Neural cell (in vitro differentiated cells): ENCODE measurements around the gene SKP1. TPM values are rescaled to one million over a fixed set of nuclear protein-coding genes. Genes with fewer than 3 reads are reported as not detected.

Experiments
- H2AFZ ChIP-seq: fragments of 200-600, 300-800 bp; sonication (generic), shearing (Covaris generic); 2 replicates; pipeline ENCODE4 v1.6.0; 2014; ENCODE audit warnings: low read depth, mild to moderate bottlenecking, antibody characterized with exemption, low read length, moderate library complexity
- H3F3A ChIP-seq: fragments of 200-600 bp; shearing (Covaris generic); 2 replicates; pipeline ENCODE4 v1.6.1; 2016; ENCODE audit warnings: mild to moderate bottlenecking, moderate library complexity, mixed read lengths, antibody characterized with exemption, low read length; ENCODE audit not compliant: insufficient read depth, poor library complexity, severe bottlenecking
- H3K27ac ChIP-seq: fragments of 200-600, 300-800 bp; sonication (generic), shearing (Covaris generic); 2 replicates; pipeline ENCODE4 v1.5.1; 2014; ENCODE audit warnings: mild to moderate bottlenecking, low read length, moderate library complexity
- H3K27me3 ChIP-seq: fragments of 300-800, 200-600 bp; sonication (generic), shearing (Covaris generic); 2 replicates; pipeline ENCODE4 v1.6.0; 2014; ENCODE audit warnings: mild to moderate bottlenecking, low read depth, low read length, moderate library complexity; ENCODE audit not compliant: insufficient read depth
- H3K36me3 ChIP-seq: fragments of 300-800, 200-600 bp; sonication (generic), shearing (Covaris generic); 2 replicates; pipeline ENCODE4 v1.5.1; 2014; ENCODE audit warnings: mild to moderate bottlenecking, antibody characterized with exemption, low read length, moderate library complexity; ENCODE audit not compliant: insufficient read depth
- H3K4me2 ChIP-seq: fragments of 300-800, 200-600 bp; sonication (generic), shearing (Covaris generic); 2 replicates; pipeline ENCODE4 v1.6.0; 2014; ENCODE audit warnings: mild to moderate bottlenecking, low read length
- H3K4me3 ChIP-seq: fragments of 300-800, 200-600 bp; sonication (generic), shearing (Covaris generic); 2 replicates; pipeline ENCODE4 v1.5.1; 2014; ENCODE audit warnings: mild to moderate bottlenecking, low read length, moderate library complexity
- H3K79me2 ChIP-seq: fragments of 200-600 bp; shearing (Covaris generic); replicated peaks from 2 replicates; pipeline ENCODE4 v1.6.0; 2014; ENCODE audit warnings: mild to moderate bottlenecking, low read length, moderate library complexity; ENCODE audit not compliant: insufficient read depth
- H3K9ac ChIP-seq: fragments of 300-800, 200-600 bp; sonication (generic), shearing (Covaris generic); 2 replicates; pipeline ENCODE4 v1.6.1; 2016; ENCODE audit warnings: mild to moderate bottlenecking, low read length, mixed read lengths
- H3K9me2 ChIP-seq: fragments of 200-600 bp; shearing (Covaris generic); 2 replicates; pipeline ENCODE4 v1.6.1; 2016; ENCODE audit warnings: mild to moderate bottlenecking, low read length, mixed read lengths; ENCODE audit not compliant: insufficient read depth
- H3K9me3 ChIP-seq: fragments of 200-600, 300-800 bp; sonication (generic), shearing (Covaris generic); 2 replicates; pipeline ENCODE4 v1.6.1; 2016; ENCODE audit warnings: mild to moderate bottlenecking, mixed run types, low read length, moderate library complexity, mixed read lengths
- H4K20me1 ChIP-seq: fragments of 200-600 bp; shearing (Covaris generic); 2 replicates; pipeline ENCODE4 v1.6.1; 2016; ENCODE audit warnings: mild to moderate bottlenecking, mixed run types; ENCODE audit not compliant: insufficient read depth
- CTCF ChIP-seq: fragments of 450-650 bp; IDR thresholded peaks from 2 replicates; pipeline ENCODE4 v1.5.1; 2014; ENCODE audit warnings: antibody characterized with exemption, mild to moderate bottlenecking, moderate library complexity; ENCODE audit not compliant: poor library complexity, severe bottlenecking
- EP300 ChIP-seq: fragments of 450-650 bp; conservative IDR thresholded peaks from 2 replicates; pipeline ENCODE4 v1.6.1; 2014; ENCODE audit warnings: antibody characterized with exemption, mild to moderate bottlenecking, moderate library complexity; ENCODE audit not compliant: poor library complexity, severe bottlenecking
- EZH2 ChIP-seq: fragments of 200-600, 300-800 bp; shearing (Covaris generic), sonication (generic); IDR thresholded peaks from 2 replicates; pipeline ENCODE4 v1.6.1; 2014; ENCODE audit warnings: antibody characterized with exemption, low read length, borderline replicate concordance, mild to moderate bottlenecking; ENCODE audit not compliant: insufficient read depth, poor library complexity, severe bottlenecking
- MXI1 ChIP-seq: fragments of 450-650 bp; conservative IDR thresholded peaks from 2 replicates; pipeline ENCODE4 v1.6.1; 2014; ENCODE audit warnings: antibody characterized with exemption, mild to moderate bottlenecking; ENCODE audit not compliant: poor library complexity, severe bottlenecking
- POLR2AphosphoS5 ChIP-seq: IDR thresholded peaks from 2 replicates; pipeline ENCODE4 v1.6.1; 2012
- RAD21 ChIP-seq: fragments of 450-650 bp; conservative IDR thresholded peaks from 2 replicates; pipeline ENCODE4 v1.6.1; 2014; ENCODE audit warnings: antibody characterized with exemption, mild to moderate bottlenecking, moderate library complexity
- REST ChIP-seq: IDR thresholded peaks from 2 replicates; pipeline ENCODE4 v1.6.1; 2012; ENCODE audit warnings: borderline replicate concordance
- SMC3 ChIP-seq: fragments of 450-650 bp; conservative IDR thresholded peaks from 2 replicates; pipeline ENCODE4 v1.6.1; 2014; ENCODE audit warnings: antibody characterized with exemption, mild to moderate bottlenecking, moderate library complexity; ENCODE audit not compliant: poor library complexity
- TAF1 ChIP-seq: IDR thresholded peaks from 2 replicates; pipeline ENCODE4 v1.6.1; 2012; ENCODE audit warnings: low read depth
- polyA plus RNA-seq: library from polyadenylated mRNA; depleted of rRNA; stranded (reverse); fragments of >200 nt; gene quantifications from 2 replicates; pipeline ENCODE4 v1.2.3, GENCODE V29; 2014

The SKP1 gene
- polyA plus RNA-seq, 1 donor from 2014 or later = 1,492 TPM

- Histone ChIP-seq H3K9ac (no peak overlapping the region), H3K36me3 (no peaks in the 10 kb centered on the region), H2AFZ (no peak overlapping the region), H3K9me3 (no peaks in the 10 kb centered on the region), H4K20me1 (no peaks in the 10 kb centered on the region), H3K4me3 (no peak overlapping the region), H3K9me2 (no peaks in the 10 kb centered on the region), H3K79me2 (no peaks in the 10 kb centered on the region), H3K27ac (no peak overlapping the region), H3K4me2 (no peak overlapping the region), H3F3A (no peaks in the 10 kb centered on the region), H3K27me3 (no peaks in the 10 kb centered on the region)
- TF ChIP-seq POLR2AphosphoS5 (no peak), REST (no peak), MXI1 (no peak), CTCF (no peak), EP300 (no peak), SMC3 (no peak), EZH2 (no peak), TAF1 (no peak), RAD21 (no peak)
These were observed 45.0 kb downstream of the SKP1 start for GRCh38 chr5:134131578-134132350.

GRCh38 chr5:134131165-134131564 is 45.6 kb downstream of the SKP1 start:
- Histone ChIP-seq H4K20me1 (no peaks in the 10 kb centered on the region), H3K9me2 (no peaks in the 10 kb centered on the region), H3F3A (no peaks in the 10 kb centered on the region), H3K36me3 (no peaks in the 10 kb centered on the region), H3K9ac (no peak overlapping the region), H3K27ac (no peak overlapping the region), H3K79me2 (no peaks in the 10 kb centered on the region), H3K4me2 (no peak overlapping the region), H3K9me3 (no peaks in the 10 kb centered on the region), H3K4me3 (no peak overlapping the region), H3K27me3 (no peaks in the 10 kb centered on the region), H2AFZ (no peak overlapping the region)
- no peak for TF ChIP-seq EP300
- no peak for TF ChIP-seq POLR2AphosphoS5
- TF ChIP-seq MXI1 = no peak
- no peak for TF ChIP-seq TAF1
- no peak for TF ChIP-seq REST
- no peak for TF ChIP-seq RAD21
- TF ChIP-seq EZH2 = no peak
- TF ChIP-seq CTCF = no peak
- TF ChIP-seq SMC3 = no peak
